D721Med (cell line): Measurements from ENCODE around the gene RABGAP1.

Experiments
- DNase-seq: peaks from one replicate; pipeline ENCODE4 v3.0.0; 2011; ENCODE audit warnings: low spot score; ENCODE audit not compliant: insufficient read length
- FAIRE-seq: peaks from 2 replicates; lab custom pipeline; 2011; peaks lifted over from hg19 to GRCh38; lab: Jason Lieb, UNC
- CTCF ChIP-seq: IDR thresholded peaks from 2 replicates; pipeline ENCODE4 v1.5.1; 2012; ENCODE audit warnings: mild to moderate bottlenecking, control low read depth; ENCODE audit not compliant: insufficient read depth; ENCODE audit errors: missing control alignments

Gene RABGAP1

DNA sequence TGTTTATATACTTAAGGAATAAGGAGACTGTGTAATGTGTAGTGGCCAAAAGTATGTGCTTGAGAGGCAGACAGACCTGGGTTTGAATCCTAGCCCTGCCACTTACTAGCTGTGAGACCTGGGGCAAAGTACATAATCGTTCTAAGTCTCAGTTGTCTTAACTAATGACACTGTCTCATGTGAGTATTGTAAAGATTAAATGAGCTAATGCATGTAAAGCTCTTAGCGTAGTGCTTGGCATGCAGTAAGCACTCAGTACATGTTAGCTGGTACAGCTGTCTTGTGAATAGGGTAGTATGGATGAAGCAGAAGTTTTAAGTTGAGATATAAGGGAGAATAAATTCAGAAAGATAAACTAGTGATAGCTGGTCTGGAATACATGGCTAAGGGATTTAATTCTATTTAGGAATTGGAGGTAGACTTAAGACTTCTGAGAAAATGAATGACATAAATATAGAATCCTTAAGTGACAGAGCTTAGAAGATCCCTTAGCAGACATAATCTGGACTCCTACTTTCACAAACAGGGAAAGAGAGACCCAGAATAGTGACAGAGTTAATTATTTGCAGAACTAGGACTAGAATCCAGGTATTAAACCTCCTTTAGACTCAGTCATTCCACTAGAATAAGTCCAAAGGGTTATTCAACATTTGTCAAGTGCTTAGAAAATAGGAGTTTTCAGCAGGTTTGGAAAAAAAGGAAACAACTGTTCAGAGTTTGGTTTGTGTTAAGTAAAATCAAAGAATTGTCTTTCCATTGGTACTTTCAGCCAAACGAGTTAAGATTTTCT lies 105.8 kb downstream of the RABGAP1 start:
- peak; percentile 99 for FAIRE-seq
- TF ChIP-seq CTCF, result no peak
- no peak for DNase-seq

- no peak for TF ChIP-seq CTCF
- DNase-seq (no peak), FAIRE-seq (no peak)
Measured at GRCh38 chr9:123048748-123049147, 107.9 kb downstream of the RABGAP1 start.

GRCh38 chr9:123049589-123050222 lies 108.9 kb downstream of the RABGAP1 start:
- TF ChIP-seq CTCF, result no peak
- DNase-seq, result no peak
- no peak for FAIRE-seq

DNA sequence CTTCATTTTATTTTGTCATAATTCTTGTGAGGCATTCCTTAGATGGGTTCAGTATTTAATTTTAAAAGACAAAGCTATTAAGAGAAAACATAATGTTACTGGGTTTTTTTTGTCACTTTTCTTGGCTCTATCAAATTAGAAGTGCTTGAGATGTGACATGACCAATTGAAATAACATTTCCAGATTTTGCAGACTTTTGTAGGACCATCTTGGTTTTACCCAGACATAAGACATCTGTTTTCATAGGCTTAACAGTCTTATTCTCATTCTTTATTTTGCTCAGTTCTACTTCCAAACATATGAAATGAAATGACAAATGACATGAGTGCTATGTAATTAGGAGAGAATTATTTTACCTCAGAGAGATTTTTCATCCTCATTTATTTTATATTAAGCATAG lies 112.2 kb downstream of the RABGAP1 start:
- no peak for DNase-seq

GRCh38 chr9:123053711-123054110 lies 112.9 kb downstream of the RABGAP1 start:
- DNase-seq, result no peak
- no peak for FAIRE-seq

More for the DNA sequence above, 112.2 kb downstream of the RABGAP1 start:
- no peak for FAIRE-seq
- no peak for TF ChIP-seq CTCF

DNA sequence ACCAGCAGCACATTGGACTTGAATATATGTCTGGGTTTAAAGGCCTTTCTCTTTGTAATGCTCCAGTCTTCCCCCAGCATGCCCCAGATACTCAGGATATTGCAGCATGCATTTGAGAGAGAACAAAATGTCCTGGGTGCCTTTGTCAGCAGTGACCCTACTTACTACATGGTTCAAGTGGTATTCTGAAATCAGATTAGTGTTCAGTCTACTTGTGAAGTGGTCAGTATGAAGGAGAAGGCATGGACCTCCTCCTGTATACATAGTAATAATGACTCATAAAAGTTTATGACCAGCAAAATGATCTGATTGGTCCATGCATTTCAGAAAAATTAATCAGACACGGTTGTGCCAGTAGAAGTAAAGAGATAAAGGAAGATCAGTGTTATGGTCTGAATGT lies 118.0 kb downstream of the RABGAP1 start:
- no peak for TF ChIP-seq CTCF
- FAIRE-seq (no peak), DNase-seq (no peak)

More at GRCh38 chr9:123053711-123054110, 112.9 kb downstream of the RABGAP1 start:
- no peak for TF ChIP-seq CTCF
